ENCODE measurements around the gene HOXB7.

Gene HOXB7

GRCh38 chr17:48575673-48576478, 34.9 kb downstream of the HOXB7 start:
- DNase-seq (ENCODE audit: insufficient read length, low spot score) (no peak), FAIRE-seq (no peak)
- TF ChIP-seq POLR2A (IDR thresholded peaks at IDR 0.05; ENCODE audit: low read depth, low read length), result no peak

- DNase-seq (ENCODE audit: insufficient read length, low spot score) (no peak), FAIRE-seq (no peak)
- no peak for TF ChIP-seq POLR2A (IDR thresholded peaks at IDR 0.05; ENCODE audit: low read depth, low read length)
These were observed 35.7 kb downstream of the HOXB7 start for GRCh38 chr17:48575066-48575582.

GRCh38 chr17:48574505-48575065, 36.2 kb downstream of the HOXB7 start:
- TF ChIP-seq POLR2A (IDR thresholded peaks at IDR 0.05; ENCODE audit: low read depth, low read length), result no peak
- FAIRE-seq, result no peak
- no peak for DNase-seq (ENCODE audit: insufficient read length, low spot score)

GRCh38 chr17:48571826-48572417, 38.9 kb downstream of the HOXB7 start:
- TF ChIP-seq POLR2A (IDR thresholded peaks at IDR 0.05; ENCODE audit: low read depth, low read length), result no peak
- no peak for DNase-seq (ENCODE audit: insufficient read length, low spot score)
- FAIRE-seq, result no peak

GRCh38 chr17:48571024-48571818, 39.6 kb downstream of the HOXB7 start:
- no peak for DNase-seq (ENCODE audit: insufficient read length, low spot score)
- FAIRE-seq, result no peak
- no peak for TF ChIP-seq POLR2A (IDR thresholded peaks at IDR 0.05; ENCODE audit: low read depth, low read length)

GRCh38 chr17:48570325-48571023, 40.3 kb downstream of the HOXB7 start:
- no peak for TF ChIP-seq POLR2A (IDR thresholded peaks at IDR 0.05; ENCODE audit: low read depth, low read length)
- FAIRE-seq (no peak), DNase-seq (ENCODE audit: insufficient read length, low spot score) (no peak)

GRCh38 chr17:48569674-48570324, 41.0 kb downstream of the HOXB7 start:
- no peak for TF ChIP-seq POLR2A (IDR thresholded peaks at IDR 0.05; ENCODE audit: low read depth, low read length)
- no peak for DNase-seq (ENCODE audit: insufficient read length, low spot score)
- FAIRE-seq, result no peak

GRCh38 chr17:48569240-48569582, 41.6 kb downstream of the HOXB7 start:
- FAIRE-seq, result no peak
- no peak for TF ChIP-seq POLR2A (IDR thresholded peaks at IDR 0.05; ENCODE audit: low read depth, low read length)
- no peak for DNase-seq (ENCODE audit: insufficient read length, low spot score)

- no peak for FAIRE-seq
- no peak for TF ChIP-seq POLR2A (IDR thresholded peaks at IDR 0.05; ENCODE audit: low read depth, low read length)
- DNase-seq (ENCODE audit: insufficient read length, low spot score), result no peak
These were observed 42.1 kb downstream of the HOXB7 start for GRCh38 chr17:48568499-48569239.

- no peak for TF ChIP-seq POLR2A (IDR thresholded peaks at IDR 0.05; ENCODE audit: low read depth, low read length)
- DNase-seq (ENCODE audit: insufficient read length, low spot score), result no peak
- FAIRE-seq, result no peak
These were observed 43.0 kb downstream of the HOXB7 start for GRCh38 chr17:48567646-48568354.

- TF ChIP-seq POLR2A (IDR thresholded peaks at IDR 0.05; ENCODE audit: low read depth, low read length), result no peak
- no peak for FAIRE-seq
These were observed 43.6 kb downstream of the HOXB7 start for GRCh38 chr17:48567209-48567608.

GRCh38 chr17:48566717-48567116, 44.1 kb downstream of the HOXB7 start:
- DNase-seq (ENCODE audit: insufficient read length, low spot score), result no peak
- no peak for TF ChIP-seq POLR2A (IDR thresholded peaks at IDR 0.05; ENCODE audit: low read depth, low read length)
- no peak for FAIRE-seq

More at GRCh38 chr17:48567209-48567608, 43.6 kb downstream of the HOXB7 start:
- no peak for DNase-seq (ENCODE audit: insufficient read length, low spot score)
